OCI-LY1 (cell line): Measurements from ENCODE around the gene DEPP1.

Experiments used
- EZH2 ChIP-seq: fragments of 200-600 bp; sonication (generic), shearing (Covaris generic); IDR thresholded peaks from 2 replicates; pipeline ENCODE4 v1.8.0; 2017; ENCODE audit warnings: borderline replicate concordance, mixed run types, mild to moderate bottlenecking, antibody characterized with exemption, low read length, moderate library complexity, mixed read lengths
- TF ChIP-seq, protein P1 (sequence below): fragments of 200-600 bp; sonication (generic), shearing (Covaris generic); IDR thresholded peaks from 2 replicates; pipeline ENCODE4 v1.5.1; 2017; ENCODE audit warnings: mild to moderate bottlenecking, antibody characterized with exemption, low read length, moderate library complexity, mixed read lengths

DNA sequence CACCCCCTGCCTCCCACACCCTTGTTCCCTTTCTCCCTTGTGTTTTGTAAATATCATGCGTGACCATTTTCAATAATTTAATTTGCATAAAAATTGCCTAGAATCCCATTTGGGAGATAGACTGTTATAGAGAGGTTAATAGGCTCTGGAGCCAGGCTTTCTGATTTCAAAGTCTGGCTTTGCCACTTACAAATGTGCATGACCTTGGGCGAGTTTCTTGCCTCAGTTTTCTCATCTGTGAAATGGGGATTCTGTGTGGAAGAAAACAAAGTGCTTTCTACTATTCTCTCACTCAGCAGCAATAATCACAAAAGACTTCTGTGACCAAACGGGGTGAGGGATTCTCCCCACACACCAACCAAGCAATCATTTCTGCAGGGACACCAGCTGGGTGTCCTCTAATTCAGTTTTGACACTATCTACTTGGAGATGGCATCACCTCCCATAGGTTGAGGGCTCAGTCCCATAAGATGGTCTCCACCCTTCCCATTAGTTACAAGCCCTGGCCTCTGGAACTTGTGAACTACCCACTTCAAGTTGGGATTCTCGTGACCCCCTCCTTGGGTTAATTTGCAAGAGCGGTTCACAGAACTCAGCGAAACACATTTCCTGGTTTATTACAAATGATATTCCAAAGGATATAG, 18.6 kb upstream of the DEPP1 start:
- TF ChIP-seq, protein P1, sequence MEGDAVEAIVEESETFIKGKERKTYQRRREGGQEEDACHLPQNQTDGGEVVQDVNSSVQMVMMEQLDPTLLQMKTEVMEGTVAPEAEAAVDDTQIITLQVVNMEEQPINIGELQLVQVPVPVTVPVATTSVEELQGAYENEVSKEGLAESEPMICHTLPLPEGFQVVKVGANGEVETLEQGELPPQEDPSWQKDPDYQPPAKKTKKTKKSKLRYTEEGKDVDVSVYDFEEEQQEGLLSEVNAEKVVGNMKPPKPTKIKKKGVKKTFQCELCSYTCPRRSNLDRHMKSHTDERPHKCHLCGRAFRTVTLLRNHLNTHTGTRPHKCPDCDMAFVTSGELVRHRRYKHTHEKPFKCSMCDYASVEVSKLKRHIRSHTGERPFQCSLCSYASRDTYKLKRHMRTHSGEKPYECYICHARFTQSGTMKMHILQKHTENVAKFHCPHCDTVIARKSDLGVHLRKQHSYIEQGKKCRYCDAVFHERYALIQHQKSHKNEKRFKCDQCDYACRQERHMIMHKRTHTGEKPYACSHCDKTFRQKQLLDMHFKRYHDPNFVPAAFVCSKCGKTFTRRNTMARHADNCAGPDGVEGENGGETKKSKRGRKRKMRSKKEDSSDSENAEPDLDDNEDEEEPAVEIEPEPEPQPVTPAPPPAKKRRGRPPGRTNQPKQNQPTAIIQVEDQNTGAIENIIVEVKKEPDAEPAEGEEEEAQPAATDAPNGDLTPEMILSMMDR = no peak
- TF ChIP-seq EZH2 = no peak
